HepG2 (cell line): ENCODE data around the gene DYNC2H1. TPM values are rescaled to one million over a fixed set of nuclear protein-coding genes. Genes with fewer than 3 reads are reported as not detected.

ENCODE experiments used
- HHEX ChIP-seq: IDR thresholded peaks from 2 replicates; pipeline ENCODE4 v1.6.1; 2016; ENCODE audit warnings: control low read depth
- JUN ChIP-seq: sonication (generic); formaldehyde crosslinking; IDR thresholded peaks from 2 replicates; pipeline ENCODE4 v1.4.0; 2020; ENCODE audit warnings: mild to moderate bottlenecking, missing genetic modification reagents
- NR0B2 ChIP-seq: sonication (generic); formaldehyde crosslinking; IDR thresholded peaks from 2 replicates; pipeline ENCODE4 v1.4.0; 2020; ENCODE audit warnings: mild to moderate bottlenecking, missing genetic modification reagents
- NR3C1 ChIP-seq: sonication (generic); formaldehyde crosslinking; IDR thresholded peaks from 2 replicates; pipeline ENCODE4 v1.4.0; 2020; ENCODE audit warnings: missing genetic modification reagents
- RARG ChIP-seq: sonication (generic); formaldehyde crosslinking; IDR thresholded peaks from 2 replicates; pipeline ENCODE4 v1.4.0; 2020; ENCODE audit warnings: low read depth, mild to moderate bottlenecking, missing genetic modification reagents
- RBAK ChIP-seq: sonication (generic); formaldehyde crosslinking; IDR thresholded peaks from 2 replicates; pipeline ENCODE4 v1.5.1; 2020; ENCODE audit warnings: mild to moderate bottlenecking, missing genetic modification reagents
- SIX1 ChIP-seq: sonication (generic); formaldehyde crosslinking; IDR thresholded peaks from 2 replicates; pipeline ENCODE4 v1.4.0; 2020; ENCODE audit warnings: missing genetic modification reagents, borderline replicate concordance
- SMC3 ChIP-seq: IDR thresholded peaks from 2 replicates; pipeline ENCODE4 v1.6.1; 2011; ENCODE audit warnings: low read length, improper control_type of control experiment
- SRY ChIP-seq: sonication (generic); formaldehyde crosslinking; IDR thresholded peaks from 2 replicates; pipeline ENCODE4 v1.8.0; 2022; ENCODE audit warnings: mild to moderate bottlenecking, missing genetic modification reagents
- TCF7L2 ChIP-seq: IDR thresholded peaks from 2 replicates; pipeline ENCODE4 v1.6.1; 2011; ENCODE audit warnings: mild to moderate bottlenecking, low read depth, low read length, moderate library complexity
- YY1 ChIP-seq: IDR thresholded peaks from 2 replicates; pipeline ENCODE4 v1.6.1; 2011; ENCODE audit warnings: low read length, low read depth, moderate library complexity, mild to moderate bottlenecking; ENCODE audit not compliant: insufficient read depth, insufficient replicate concordance
- ZNF12 ChIP-seq: sonication (generic); formaldehyde crosslinking; IDR thresholded peaks from 2 replicates; pipeline ENCODE4 v1.5.0; 2020; ENCODE audit warnings: missing genetic modification reagents
- ZNF18 ChIP-seq: sonication (generic); formaldehyde crosslinking; IDR thresholded peaks from 2 replicates; pipeline ENCODE4 v1.8.0; 2022; ENCODE audit warnings: mild to moderate bottlenecking, missing genetic modification reagents; ENCODE audit not compliant: insufficient replicate concordance
- ZNF234 ChIP-seq: sonication (generic); formaldehyde crosslinking; conservative IDR thresholded peaks from 2 replicates; pipeline ENCODE4 v1.5.1; 2020; ENCODE audit warnings: mild to moderate bottlenecking, missing genetic modification reagents
- ZNF235 ChIP-seq: sonication (generic); formaldehyde crosslinking; IDR thresholded peaks from 2 replicates; pipeline ENCODE4 v1.8.1; 2023; ENCODE audit warnings: mild to moderate bottlenecking, missing genetic modification reagents, borderline replicate concordance
- ZNF275 ChIP-seq: sonication (generic); formaldehyde crosslinking; IDR thresholded peaks from 2 replicates; pipeline ENCODE4 v1.8.0; 2022; ENCODE audit warnings: missing genetic modification reagents, mild to moderate bottlenecking, inconsistent platforms, borderline replicate concordance
- ZNF501 ChIP-seq: sonication (generic); formaldehyde crosslinking; IDR thresholded peaks from 2 replicates; pipeline ENCODE4 v1.5.1; 2020; ENCODE audit warnings: mild to moderate bottlenecking, moderate library complexity, missing genetic modification reagents
- ZNF564 ChIP-seq: sonication (generic); formaldehyde crosslinking; IDR thresholded peaks from 2 replicates; pipeline ENCODE4 v1.8.1; 2023; ENCODE audit warnings: mild to moderate bottlenecking, missing genetic modification reagents
- ZNF580 ChIP-seq: IDR thresholded peaks from 2 replicates; pipeline ENCODE4 v1.6.1; 2016; ENCODE audit warnings: low read depth, borderline replicate concordance
- ZNF703 ChIP-seq: sonication (generic); formaldehyde crosslinking; IDR thresholded peaks from 2 replicates; pipeline ENCODE4 v1.5.1; 2020; ENCODE audit warnings: missing genetic modification reagents, mild to moderate bottlenecking, moderate library complexity, borderline replicate concordance
- ZNF713 ChIP-seq: sonication (generic); formaldehyde crosslinking; IDR thresholded peaks from 2 replicates; pipeline ENCODE4 v1.4.0; 2020; ENCODE audit warnings: mild to moderate bottlenecking, missing genetic modification reagents
- ZNF749 ChIP-seq: sonication (generic); formaldehyde crosslinking; IDR thresholded peaks from 2 replicates; pipeline ENCODE4 v1.8.0; 2022; ENCODE audit warnings: mild to moderate bottlenecking, missing genetic modification reagents, moderate library complexity, borderline replicate concordance
- polyA plus RNA-seq, 8 experiments: library from polyadenylated mRNA; depleted of rRNA in 3 of 8; stranded (reverse) in 7 of 8; unstranded in 1 of 8; fragments of >200 nt; fragmentation: Illumina TruSeq in 4 of 8; extraction: Trizol in 4 of 8; gene quantifications; 2 replicates each; pipeline versions ENCODE4 v1.2.1 to v1.2.3, GENCODE V29; 2011 to 2016; ENCODE audit warnings: low read depth in 4 of 8, missing spikeins in 1 of 8, mixed read lengths in 1 of 8; ENCODE audit not compliant: insufficient read depth in 1 of 8
- total RNA-seq, 5 experiments: library from RNA; depleted of rRNA; stranded (reverse); fragments of >200 nt; fragmentation: Illumina TruSeq; extraction: Trizol; gene quantifications; 2 replicates each; pipeline ENCODE4 v1.2.3, GENCODE V29; 2016; ENCODE audit warnings: low read depth in 1 of 5
- TF ChIP-seq, protein P1 (sequence below): sonication (generic); formaldehyde crosslinking; IDR thresholded peaks from 2 replicates; pipeline ENCODE4 v1.8.1; 2023; ENCODE audit warnings: missing genetic modification reagents, mild to moderate bottlenecking, borderline replicate concordance
- TF ChIP-seq, protein P2 (sequence below): sonication (generic); formaldehyde crosslinking; IDR thresholded peaks from 2 replicates; pipeline ENCODE4 v1.8.1; 2023; ENCODE audit warnings: mild to moderate bottlenecking, missing genetic modification reagents

Gene DYNC2H1
- total and polyA plus RNA-seq, 2 of the 13 experiments (the other 11 are each of a cell fraction or from before 2014, with no cell fraction given) = 0.49 to 0.66 TPM

- no peak for TF ChIP-seq HHEX (CRISPR knock-in tag)
- TF ChIP-seq ZNF703 = no peak
- TF ChIP-seq ZNF713 (CRISPR knock-in tag) = no peak
- no peak for TF ChIP-seq NR3C1 (CRISPR knock-in tag)
- TF ChIP-seq YY1 = peak; percentile 62
- TF ChIP-seq JUN (CRISPR knock-in tag) = no peak
- no peak for TF ChIP-seq ZNF564
- TF ChIP-seq ZNF275 = 0 out of 2 replicates have a peak, but pooled peaks have one; percentile 69
- TF ChIP-seq RBAK = no peak
- no peak for TF ChIP-seq ZNF501 (CRISPR knock-in tag)
- peak; percentile 17; the same call in 1 of the 2 replicates for TF ChIP-seq ZNF12 (CRISPR knock-in tag)
- no peak for TF ChIP-seq TCF7L2
- no peak for TF ChIP-seq ZNF235 (CRISPR knock-in tag)
- no peak for TF ChIP-seq SMC3
- peak; percentile 69; the same call in 1 of the 2 replicates for TF ChIP-seq ZNF580 (CRISPR knock-in tag)
- TF ChIP-seq, protein P1, sequence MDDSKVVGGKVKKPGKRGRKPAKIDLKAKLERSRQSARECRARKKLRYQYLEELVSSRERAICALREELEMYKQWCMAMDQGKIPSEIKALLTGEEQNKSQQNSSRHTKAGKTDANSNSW = no peak
- no peak; the same call in 1 of the 2 replicates for TF ChIP-seq ZNF749 (CRISPR knock-in tag)
- no peak for TF ChIP-seq ZNF18
- no peak for TF ChIP-seq ZNF234 (CRISPR knock-in tag)
- no peak for TF ChIP-seq SRY
- TF ChIP-seq, protein P2, sequence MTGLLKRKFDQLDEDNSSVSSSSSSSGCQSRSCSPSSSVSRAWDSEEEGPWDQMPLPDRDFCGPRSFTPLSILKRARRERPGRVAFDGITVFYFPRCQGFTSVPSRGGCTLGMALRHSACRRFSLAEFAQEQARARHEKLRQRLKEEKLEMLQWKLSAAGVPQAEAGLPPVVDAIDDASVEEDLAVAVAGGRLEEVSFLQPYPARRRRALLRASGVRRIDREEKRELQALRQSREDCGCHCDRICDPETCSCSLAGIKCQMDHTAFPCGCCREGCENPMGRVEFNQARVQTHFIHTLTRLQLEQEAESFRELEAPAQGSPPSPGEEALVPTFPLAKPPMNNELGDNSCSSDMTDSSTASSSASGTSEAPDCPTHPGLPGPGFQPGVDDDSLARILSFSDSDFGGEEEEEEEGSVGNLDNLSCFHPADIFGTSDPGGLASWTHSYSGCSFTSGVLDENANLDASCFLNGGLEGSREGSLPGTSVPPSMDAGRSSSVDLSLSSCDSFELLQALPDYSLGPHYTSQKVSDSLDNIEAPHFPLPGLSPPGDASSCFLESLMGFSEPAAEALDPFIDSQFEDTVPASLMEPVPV (CRISPR knock-in tag) = no peak
- no peak for TF ChIP-seq SIX1 (CRISPR knock-in tag)
- TF ChIP-seq RARG (CRISPR knock-in tag) = no peak
- no peak; the same call in 1 of the 2 replicates for TF ChIP-seq NR0B2 (CRISPR knock-in tag)
Measured at GRCh38 chr11:103108933-103109817, at the start of gene DYNC2H1 (continued).
